ENCODE data around the gene CBARP.
"Not testable (repeated sequence)": the region's sequence is repeated elsewhere in the genome, so short reads cannot be mapped to it uniquely, and the experiment has no call there.

CBARP gene

DNA sequence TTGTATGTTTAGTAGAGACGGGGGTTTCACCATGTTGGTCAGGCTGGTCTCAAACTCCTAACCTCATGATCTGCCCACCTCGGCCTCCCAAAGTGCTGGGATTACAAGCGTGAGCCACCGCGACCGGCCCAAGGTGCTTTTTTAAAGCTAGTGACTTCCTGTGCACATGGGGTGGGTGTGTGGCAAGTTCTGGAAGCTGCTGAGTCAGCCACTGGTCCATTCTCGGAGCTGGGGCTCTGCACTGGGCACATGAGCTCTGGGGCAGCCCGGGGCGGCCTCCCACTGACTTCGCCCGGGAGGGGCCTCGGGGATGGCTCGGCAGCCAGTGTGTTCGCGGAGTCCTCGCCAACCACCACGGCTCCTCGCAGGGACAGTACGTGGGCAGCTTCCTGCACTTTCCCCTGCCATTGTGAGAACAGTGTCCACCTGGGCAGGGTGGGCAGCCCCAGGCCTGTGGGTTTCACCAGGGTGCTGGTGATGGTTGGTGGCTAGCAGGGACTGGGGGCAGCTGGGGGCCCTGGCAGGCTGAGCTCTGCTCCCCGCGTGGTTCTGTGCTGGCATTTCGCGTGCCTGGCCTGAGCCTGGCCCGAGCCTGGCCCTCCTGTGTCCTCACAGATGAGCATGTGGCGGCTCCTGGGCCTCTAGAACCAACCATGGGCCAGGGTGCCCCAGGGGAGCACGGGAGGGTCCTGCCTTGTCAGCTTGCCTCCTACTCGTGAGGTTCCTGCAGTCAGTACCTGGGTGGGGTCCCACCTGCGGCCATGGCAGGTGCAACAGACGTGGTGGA lies 12.2 kb downstream of the CBARP start:
- no peak for DNase-seq

GRCh38 chr19:1224847-1225246 lies 13.0 kb downstream of the CBARP start:
- DNase-seq = no peak

DNA sequence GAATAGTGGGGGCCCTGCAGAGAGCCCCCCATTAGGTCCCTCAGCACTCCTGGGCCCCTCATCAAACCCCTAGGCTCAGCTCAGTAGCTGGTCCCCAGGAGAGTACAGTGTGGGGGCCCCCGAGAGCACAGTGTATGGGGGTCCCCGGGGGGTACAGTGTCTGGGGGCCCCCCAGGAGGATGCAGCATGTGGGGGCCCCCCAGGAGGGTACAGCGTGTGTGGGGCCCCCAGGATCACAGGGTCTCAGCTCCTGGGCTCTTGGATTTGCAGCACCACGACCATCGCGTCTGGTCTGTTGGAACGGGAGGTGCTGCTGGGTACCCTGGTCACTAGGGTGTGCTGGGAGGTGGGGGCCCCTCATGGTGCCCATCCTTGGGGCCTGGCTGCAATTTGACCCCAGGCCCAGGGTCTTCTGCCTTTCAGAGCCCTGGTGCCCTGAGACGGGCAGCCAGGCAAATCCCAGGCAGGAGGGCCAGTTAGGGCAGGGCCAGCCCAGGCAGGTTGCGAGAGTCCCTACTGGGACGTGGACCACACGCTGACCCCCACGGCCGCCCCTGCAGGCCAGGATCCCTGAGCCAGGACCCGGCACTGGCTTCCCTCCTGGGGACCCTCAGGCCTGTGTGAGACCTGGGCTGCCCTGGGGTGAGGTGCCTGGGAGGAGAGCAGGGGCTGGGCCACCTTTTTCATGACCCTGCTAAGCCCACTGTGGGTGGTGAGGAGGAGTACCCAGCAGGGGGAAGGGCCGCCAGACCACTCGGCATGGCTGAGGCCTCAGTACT lies 13.6 kb downstream of the CBARP start:
- no peak for DNase-seq

DNA sequence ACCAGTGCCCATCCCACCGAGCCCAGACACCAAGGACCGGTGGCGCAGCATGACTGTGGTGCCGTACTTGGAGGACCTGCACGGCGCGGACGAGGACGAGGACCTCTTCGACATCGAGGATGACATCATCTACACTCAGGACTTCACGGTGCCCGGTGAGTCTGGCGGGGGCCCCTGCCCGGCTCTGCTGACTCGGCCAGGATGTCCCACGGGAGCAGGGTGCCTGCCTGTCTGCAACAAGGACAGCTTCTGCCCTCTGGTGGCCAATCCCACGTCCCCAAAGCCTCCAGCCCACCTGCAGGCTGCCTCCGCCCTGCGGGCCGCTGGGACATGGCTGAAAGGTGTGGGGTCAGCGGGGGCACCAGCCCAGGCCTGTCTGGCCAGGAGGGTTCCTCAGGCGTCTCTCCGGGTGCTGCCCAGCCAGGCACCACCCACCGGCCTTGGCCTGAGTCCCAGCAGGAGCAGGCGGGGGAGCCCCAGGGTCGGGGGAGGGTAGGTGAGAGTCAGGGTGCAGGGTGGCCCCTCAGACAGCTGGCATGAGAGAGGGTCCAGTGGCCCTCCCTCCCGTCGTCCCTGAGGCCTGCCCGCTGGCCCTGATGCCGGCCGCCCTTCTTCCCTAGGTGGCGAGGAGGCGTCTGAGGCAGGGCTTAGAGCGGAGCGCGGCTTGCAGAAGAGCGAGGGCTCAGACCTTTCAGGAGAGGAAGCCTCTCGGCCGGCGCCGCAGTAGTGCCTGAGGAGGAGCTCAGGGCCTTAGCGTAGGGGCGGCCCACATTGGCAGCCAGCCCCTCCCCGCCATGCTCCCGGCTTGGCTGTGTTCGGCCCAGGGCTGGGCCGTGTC lies 14.6 kb downstream of the CBARP start:
- no peak for DNase-seq

- no peak for DNase-seq
Measured at GRCh38 chr19:1222394-1222793, 15.4 kb downstream of the CBARP start.

DNA sequence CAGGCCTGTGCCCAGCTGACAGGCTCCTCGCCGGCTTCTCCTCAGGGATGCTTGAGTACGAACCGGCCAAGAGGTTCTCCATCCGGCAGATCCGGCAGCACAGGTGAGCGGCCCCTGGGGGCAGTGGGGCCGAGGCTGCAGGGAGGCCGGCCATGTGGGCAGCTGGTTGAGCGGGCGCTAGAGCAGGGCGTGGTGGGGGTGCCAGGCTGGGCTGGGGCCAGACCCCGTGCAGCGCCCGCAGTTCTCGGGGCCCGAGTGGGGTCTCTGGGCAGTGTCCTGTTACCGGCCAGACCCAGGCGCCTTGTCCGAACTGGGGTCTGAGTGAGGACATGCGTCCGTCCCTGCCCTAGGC lies 15.9 kb downstream of the CBARP start:
- no peak for DNase-seq

GRCh38 chr19:1220976-1221903 lies 16.6 kb downstream of the CBARP start:
- DNase-seq = no peak

- no peak for DNase-seq
Measured at GRCh38 chr19:1220477-1220930, 17.3 kb downstream of the CBARP start.

DNA sequence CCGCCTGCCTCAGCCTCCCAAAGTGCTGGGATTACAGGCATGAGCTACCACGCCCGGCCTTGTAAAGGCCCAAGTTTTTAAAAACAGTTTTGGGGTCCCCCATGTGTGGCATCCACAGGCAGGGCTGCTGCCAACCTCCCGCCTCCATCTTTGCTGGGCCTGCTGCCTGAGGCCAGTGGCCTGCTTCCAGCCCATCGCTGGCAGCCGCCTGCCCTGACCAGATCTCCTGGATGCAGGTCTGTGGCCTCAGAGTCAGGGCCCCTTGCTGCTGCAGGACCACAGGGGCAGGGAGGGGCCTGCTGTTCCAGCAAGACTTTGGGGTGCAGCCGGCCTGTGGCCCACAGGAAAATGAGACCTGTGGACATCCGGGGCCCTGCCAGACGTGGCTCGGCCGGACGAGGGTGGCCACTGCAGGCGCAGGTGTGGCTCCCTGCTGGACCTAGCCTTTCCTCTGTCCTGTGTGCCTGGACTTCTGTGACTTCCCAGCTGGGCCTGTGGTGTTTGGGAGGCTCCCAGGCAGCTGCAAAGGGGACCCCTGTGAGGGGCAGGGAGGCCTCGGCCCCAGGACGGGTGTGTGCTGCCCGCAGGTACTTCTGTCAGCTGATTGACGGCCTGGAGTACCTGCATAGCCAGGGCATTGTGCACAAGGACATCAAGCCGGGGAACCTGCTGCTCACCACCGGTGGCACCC lies 17.9 kb downstream of the CBARP start:
- DNase-seq = no peak

DNA sequence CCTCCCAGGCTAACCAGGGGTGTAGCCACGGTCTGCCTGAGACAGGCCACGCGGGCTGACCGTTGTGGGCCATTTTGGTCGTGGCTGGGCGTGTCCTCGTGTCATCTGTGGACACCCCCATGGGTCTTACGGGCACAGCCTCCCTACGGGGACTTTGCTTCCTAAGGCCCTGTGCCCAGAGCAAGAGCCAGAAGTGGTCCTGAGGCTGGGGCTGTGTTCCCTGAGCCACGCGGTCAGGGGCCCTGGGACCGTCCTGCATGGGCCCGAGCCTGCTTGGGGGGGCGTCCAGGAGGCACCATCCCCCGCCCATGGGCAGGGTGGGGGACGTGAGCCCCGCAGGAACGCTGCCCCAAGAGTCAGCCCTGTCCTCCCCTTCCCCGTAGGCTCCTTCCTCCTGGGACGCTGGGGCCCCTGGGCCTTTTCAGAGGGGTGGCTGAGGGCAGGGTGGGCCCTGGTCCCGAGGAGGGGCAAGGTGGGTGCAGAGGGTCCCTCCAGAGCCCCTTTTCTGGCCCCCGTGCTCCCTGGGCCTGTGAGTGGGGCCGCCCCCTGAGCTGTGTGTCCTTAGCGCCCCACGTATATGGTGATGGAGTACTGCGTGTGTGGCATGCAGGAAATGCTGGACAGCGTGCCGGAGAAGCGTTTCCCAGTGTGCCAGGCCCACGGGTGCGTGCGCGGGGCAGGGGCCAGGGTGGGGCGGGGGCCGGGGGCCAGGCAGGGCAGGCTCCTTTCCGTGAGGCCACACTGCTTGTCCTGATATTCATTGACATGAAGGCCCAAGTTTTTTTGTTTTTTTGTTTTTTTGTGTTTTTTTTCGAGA lies 18.8 kb downstream of the CBARP start:
- no peak for DNase-seq

- DNase-seq = no peak
Measured at GRCh38 chr19:1217366-1217765, 20.4 kb downstream of the CBARP start.

- DNase-seq = no peak
Measured at GRCh38 chr19:1216756-1217155, 21.0 kb downstream of the CBARP start.

DNA sequence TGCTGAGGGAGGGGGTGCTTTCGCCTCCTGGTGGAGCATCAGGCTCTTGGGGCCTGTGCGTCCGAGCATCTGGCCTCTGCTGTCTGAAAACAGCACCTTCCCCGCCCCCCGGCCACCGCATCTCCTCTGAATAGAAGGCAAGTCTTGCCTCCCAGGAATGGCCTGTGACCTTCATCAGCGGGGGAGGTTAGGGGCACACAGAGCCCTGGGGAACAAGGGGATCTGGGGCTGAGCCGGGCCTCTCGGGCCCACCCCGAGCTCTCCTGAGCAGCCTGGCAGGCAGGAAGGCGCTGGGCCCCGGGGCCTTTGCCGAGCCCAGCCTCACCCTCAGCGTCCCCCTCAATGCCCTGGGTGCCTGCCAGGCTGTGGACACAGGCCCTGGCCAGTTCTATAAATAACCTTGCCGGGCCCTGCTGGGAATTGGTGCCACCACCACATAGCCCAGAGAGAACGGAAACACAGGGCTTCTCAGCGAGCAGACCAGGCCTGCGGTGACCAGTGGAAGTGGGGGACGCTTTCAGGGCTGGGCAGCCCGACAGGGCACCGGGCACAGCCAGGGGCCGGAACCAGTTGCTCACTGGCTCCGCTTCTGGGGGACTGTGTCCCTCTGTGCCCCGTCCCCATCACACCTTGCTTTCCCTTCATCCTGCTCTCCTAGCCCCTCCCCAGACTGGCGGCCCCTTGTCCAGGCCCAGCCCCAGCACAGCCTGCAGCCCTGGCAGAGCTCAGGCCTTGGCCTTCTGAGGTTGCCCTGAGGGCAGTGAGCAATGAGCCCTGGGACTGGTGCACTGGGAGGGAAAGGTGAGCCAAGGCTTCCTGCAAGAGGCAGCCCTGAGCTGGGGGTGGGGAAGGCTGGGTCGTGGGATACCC lies 22.7 kb downstream of the CBARP start:
- no peak for DNase-seq

DNA sequence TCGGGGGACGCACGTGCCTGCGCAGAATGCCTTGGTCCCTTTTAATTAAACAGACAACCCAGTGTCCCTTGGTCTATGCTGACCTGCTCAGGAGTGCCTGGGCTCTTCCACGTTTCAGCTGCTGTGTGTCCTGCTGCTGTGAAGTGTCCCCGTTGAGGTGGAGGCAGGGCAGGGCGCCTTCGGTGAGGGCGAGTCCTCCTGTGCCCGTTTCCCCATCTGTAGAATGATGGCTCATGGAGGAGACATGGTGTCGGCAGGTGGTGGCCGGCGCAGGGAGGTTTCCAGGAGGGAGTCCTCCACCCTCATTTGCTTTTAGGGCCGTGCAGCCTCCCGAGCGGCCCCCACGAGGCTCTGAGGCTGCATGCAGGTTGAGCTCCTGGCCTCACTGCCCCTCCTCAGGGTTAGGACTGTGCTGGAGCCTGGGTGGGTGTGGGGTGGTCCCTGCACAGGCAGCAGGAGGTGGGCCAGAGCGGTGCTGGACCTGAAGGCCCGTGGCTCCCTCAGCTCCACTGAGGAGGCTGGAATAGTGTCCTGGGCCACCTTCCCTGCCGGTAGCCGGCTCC lies 23.4 kb downstream of the CBARP start:
- DNase-seq = no peak

- DNase-seq = no peak
Measured at GRCh38 chr19:1213391-1214286, 24.2 kb downstream of the CBARP start.

DNA sequence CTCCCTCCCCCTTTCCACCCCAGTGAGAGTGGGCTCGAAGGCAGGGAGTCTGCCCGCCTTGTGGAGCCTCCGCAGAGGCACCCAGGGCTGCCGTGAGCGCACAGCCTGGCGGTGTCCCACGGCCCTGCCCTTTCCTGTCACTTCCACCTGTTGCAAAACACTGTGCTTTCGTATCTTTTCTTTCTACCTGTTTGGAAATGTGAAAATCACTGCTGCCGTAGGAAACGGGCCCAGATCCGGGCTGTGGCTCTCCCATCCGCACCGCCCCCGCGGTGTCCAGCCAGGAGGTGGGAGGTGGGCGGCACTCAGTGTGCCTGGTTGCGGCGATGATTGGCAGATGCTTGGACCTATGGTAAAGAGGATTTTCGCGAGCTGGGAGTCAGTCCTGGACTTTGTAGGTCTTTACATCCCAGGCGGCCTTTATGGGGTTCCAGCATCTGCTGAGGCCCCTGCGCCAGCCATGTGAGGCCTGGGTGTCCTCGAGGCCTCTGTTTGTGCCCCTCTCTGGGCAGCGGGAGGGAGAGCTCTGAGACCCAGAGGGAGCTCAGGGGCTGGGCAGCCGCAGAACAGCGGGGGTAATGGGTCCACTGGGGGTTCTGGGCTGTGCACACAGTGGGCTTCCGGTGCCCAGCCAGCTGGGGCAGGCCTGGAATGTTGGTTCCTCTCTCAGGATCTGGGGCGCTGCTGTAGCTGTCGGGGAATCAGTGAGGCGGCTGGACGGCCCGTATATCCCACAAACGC lies 26.1 kb downstream of the CBARP start:
- no peak for DNase-seq

GRCh38 chr19:1210227-1210538 lies 27.6 kb downstream of the CBARP start:
- no peak for DNase-seq

DNA sequence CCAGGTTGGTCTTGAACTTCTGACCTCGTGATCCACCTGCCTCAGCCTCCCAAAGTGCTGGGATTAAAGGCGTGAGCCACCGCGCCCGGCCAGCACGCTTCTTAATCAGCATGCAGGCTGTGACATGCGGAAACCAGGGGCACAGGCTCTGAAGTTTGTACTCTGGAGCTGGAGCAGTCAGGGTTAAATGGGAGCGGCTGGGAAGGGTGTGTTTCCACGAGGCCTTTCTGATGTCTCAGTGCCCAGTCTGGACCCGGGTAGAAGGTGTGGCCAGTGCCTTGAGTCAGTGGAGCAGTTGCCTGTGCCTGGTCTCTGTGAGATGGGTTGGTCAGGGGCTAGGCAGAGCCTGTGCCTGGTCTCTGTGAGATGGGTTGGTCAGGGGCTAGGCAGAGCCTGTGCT lies 29.0 kb downstream of the CBARP start:
- DNase-seq = not testable (repeated sequence)
